H1 (cell line): ENCODE data around the gene CERT1. TPM values are rescaled to one million over a fixed set of nuclear protein-coding genes. Genes with fewer than 3 reads are reported as not detected.

ENCODE experiments used
- CTCF ChIA-PET: fragments of 300-600 bp; sonication (Branson Sonifier 250); formaldehyde crosslinking; loops from one replicate; lab custom pipeline; 2021; ENCODE audit not compliant: partially characterized antibody; lab: Charles Lee
- POLR2A ChIA-PET: fragments of 300-600 bp; sonication (Branson Sonifier 250); formaldehyde crosslinking; loops from one replicate; lab custom pipeline; 2021; ENCODE audit warnings: inconsistent platforms; ENCODE audit not compliant: partially characterized antibody; lab: Charles Lee
- DNase-seq, 2 experiments: peaks; one replicate each; pipeline versions ENCODE4 v3.0.0 to v3.0.0-alpha.2; 2010 to 2022; ENCODE audit warnings: low spot score in 2 of 2, low read depth in 1 of 2, mixed read lengths in 1 of 2
- FAIRE-seq: peaks from 2 replicates; lab custom pipeline; 2011; peaks lifted over from hg19 to GRCh38; lab: Jason Lieb, UNC
- H2AFZ ChIP-seq: 2 replicates; pipeline ENCODE4 v1.8.1; 2012; ENCODE audit warnings: low read length, inconsistent platforms
- H2AK5ac ChIP-seq: 2 replicates; pipeline ENCODE4 v1.6.1; 2013; ENCODE audit warnings: low read depth, low read length
- H2BK120ac ChIP-seq: replicated peaks from 2 replicates; pipeline ENCODE3; 2013; ENCODE audit warnings: low read depth, low read length, inconsistent platforms
- H2BK12ac ChIP-seq: 2 replicates; pipeline ENCODE4 v1.6.1; 2013; ENCODE audit warnings: low read depth, low read length
- H2BK15ac ChIP-seq: 2 replicates; pipeline ENCODE4 v1.6.1; 2013; ENCODE audit warnings: low read length
- H2BK20ac ChIP-seq: 2 replicates; pipeline ENCODE4 v1.6.1; 2013; ENCODE audit warnings: low read length
- H2BK5ac ChIP-seq: 2 replicates; pipeline ENCODE4 v1.6.1; 2013; ENCODE audit warnings: low read depth, low read length
- H3K14ac ChIP-seq: 2 replicates; pipeline ENCODE4 v1.6.1; 2013; ENCODE audit warnings: inconsistent platforms; ENCODE audit not compliant: insufficient read length
- H3K18ac ChIP-seq: 2 replicates; pipeline ENCODE4 v1.6.1; 2013; ENCODE audit warnings: low read length; ENCODE audit errors: extremely low read depth
- H3K23ac ChIP-seq: 2 replicates; pipeline ENCODE4 v1.6.1; 2013; ENCODE audit warnings: inconsistent platforms; ENCODE audit not compliant: insufficient read length
- H3K23me2 ChIP-seq: 2 replicates; pipeline ENCODE4 v1.6.1; 2013; ENCODE audit warnings: low read depth, low read length
- H3K27ac ChIP-seq: 2 replicates; pipeline ENCODE4 v1.6.1; 2011; ENCODE audit warnings: low read depth, low read length, inconsistent platforms
- H3K27me3 ChIP-seq, 4 experiments: replicated peaks in 1 of 4; 1 replicate in 1 of 4; 2 replicates in 3 of 4; pipeline versions ENCODE4 v1.6.1 to v1.8.1; 2011 to 2013; ENCODE audit warnings: low read length in 3 of 4, mild to moderate bottlenecking in 3 of 4, inconsistent platforms in 2 of 4, mixed read lengths in 2 of 4, moderate library complexity in 1 of 4; ENCODE audit not compliant: control insufficient read depth in 3 of 4, insufficient read depth in 3 of 4; ENCODE audit errors: extremely low read depth in 1 of 4
- H3K36me3 ChIP-seq, 4 experiments: 2 replicates each; pipeline versions ENCODE4 v1.6.1 to v1.8.1; 2011 to 2013; ENCODE audit warnings: mild to moderate bottlenecking in 4 of 4, low read length in 3 of 4, moderate library complexity in 2 of 4, control low read depth in 1 of 4, inconsistent platforms in 1 of 4; ENCODE audit not compliant: insufficient read depth in 4 of 4, control insufficient read depth in 2 of 4
- H3K4ac ChIP-seq: replicated peaks from 2 replicates; pipeline ENCODE3; 2013; ENCODE audit warnings: low read length, low read depth, mixed read lengths, inconsistent platforms; ENCODE audit not compliant: insufficient read length
- H3K4me1 ChIP-seq, 4 experiments: replicated peaks in 1 of 4; 1 replicate in 1 of 4; 2 replicates in 3 of 4; pipeline versions ENCODE4 v1.6.1 to v1.8.1; 2011 to 2013; ENCODE audit warnings: low read length in 3 of 4, inconsistent platforms in 2 of 4, mixed read lengths in 1 of 4; ENCODE audit not compliant: insufficient read depth in 4 of 4, control insufficient read depth in 3 of 4
- H3K4me2 ChIP-seq, 2 experiments: 2 replicates each; pipeline versions ENCODE4 v1.6.1 to v1.8.1; 2011 to 2013; ENCODE audit warnings: low read depth in 2 of 2, low read length in 2 of 2, control low read depth in 1 of 2, inconsistent platforms in 1 of 2, mild to moderate bottlenecking in 1 of 2; ENCODE audit not compliant: insufficient read depth in 1 of 2
- H3K4me3 ChIP-seq, 4 experiments: fragments of 200-600, 300-600 bp in 1 of 4; sonication (generic), shearing (Covaris generic), sonication (Bioruptor Twin) in 1 of 4; 2 replicates each; pipeline versions ENCODE4 v1.5.1 to v1.8.1; 2011 to 2016; ENCODE audit warnings: low read length in 4 of 4, low read depth in 3 of 4, control low read depth in 2 of 4, inconsistent platforms in 2 of 4, mild to moderate bottlenecking in 2 of 4, mixed read lengths in 1 of 4, moderate library complexity in 1 of 4; ENCODE audit not compliant: insufficient read depth in 2 of 4; ENCODE audit errors: extremely low read depth in 1 of 4
- H3K56ac ChIP-seq: replicated peaks from 2 replicates; pipeline ENCODE3; 2013; ENCODE audit warnings: low read depth, mild to moderate bottlenecking, mixed read lengths, low read length, inconsistent platforms; ENCODE audit not compliant: insufficient read length
- H3K79me1 ChIP-seq: 2 replicates; pipeline ENCODE4 v1.6.1; 2013; ENCODE audit warnings: low read depth, low read length, control low read depth
- H3K79me2 ChIP-seq, 2 experiments: 2 replicates each; pipeline versions ENCODE4 v1.6.1 to v1.8.1; 2012 to 2013; ENCODE audit warnings: low read length in 2 of 2, mild to moderate bottlenecking in 2 of 2, inconsistent platforms in 1 of 2; ENCODE audit not compliant: insufficient read depth in 2 of 2, control insufficient read depth in 1 of 2
- H3K9ac ChIP-seq, 4 experiments: replicated peaks in 1 of 4; 1 replicate in 1 of 4; 2 replicates in 3 of 4; pipeline versions ENCODE4 v1.6.1 to v1.8.1; 2011 to 2013; ENCODE audit warnings: low read depth in 3 of 4, low read length in 3 of 4, control low read depth in 2 of 4, mild to moderate bottlenecking in 2 of 4, moderate library complexity in 2 of 4, inconsistent platforms in 1 of 4; ENCODE audit errors: extremely low read depth in 1 of 4
- H3K9me3 ChIP-seq, 2 experiments: 2 replicates each; pipeline versions ENCODE4 v1.6.1 to v1.8.1; 2012 to 2013; ENCODE audit warnings: mild to moderate bottlenecking in 2 of 2, moderate library complexity in 2 of 2, control low read depth in 1 of 2, inconsistent platforms in 1 of 2, low read depth in 1 of 2, low read length in 1 of 2, mixed read lengths in 1 of 2; ENCODE audit not compliant: insufficient read depth in 2 of 2
- H4K20me1 ChIP-seq, 2 experiments: replicated peaks in 1 of 2; 2 replicates each; pipeline versions ENCODE3 to v1.8.1; 2011 to 2013; ENCODE audit warnings: inconsistent platforms in 2 of 2, low read length in 2 of 2, mild to moderate bottlenecking in 1 of 2; ENCODE audit not compliant: insufficient read depth in 2 of 2, control insufficient read depth in 1 of 2
- H4K5ac ChIP-seq: 2 replicates; pipeline ENCODE4 v1.6.1; 2013; ENCODE audit warnings: low read length, low read depth, mixed read lengths, inconsistent platforms; ENCODE audit not compliant: insufficient read length
- H4K8ac ChIP-seq: 2 replicates; pipeline ENCODE4 v1.8.0; 2013; ENCODE audit warnings: mild to moderate bottlenecking, moderate library complexity, low read length, inconsistent platforms; ENCODE audit not compliant: insufficient read depth; ENCODE audit errors: extremely low read depth
- H4K91ac ChIP-seq: replicated peaks from 2 replicates; pipeline ENCODE3; 2013; ENCODE audit warnings: low read length, mixed read lengths, inconsistent platforms; ENCODE audit not compliant: insufficient read length
- ATF2 ChIP-seq: IDR thresholded peaks from 2 replicates; pipeline ENCODE4 v1.6.1; 2012; ENCODE audit warnings: low read length, inconsistent platforms
- E2F6 ChIP-seq: IDR thresholded peaks from 2 replicates; pipeline ENCODE4 v1.6.1; 2012; ENCODE audit warnings: inconsistent platforms
- EZH2 ChIP-seq: fragments of 200-600 bp; sonication (generic); IDR thresholded peaks from 2 replicates; pipeline ENCODE4 v1.7.1; 2012; ENCODE audit warnings: low read depth, mild to moderate bottlenecking, moderate library complexity, low read length, inconsistent platforms; ENCODE audit not compliant: severe bottlenecking
- GTF2F1 ChIP-seq: IDR thresholded peaks from 2 replicates; pipeline ENCODE4 v1.6.1; 2012; ENCODE audit warnings: low read depth, low read length, improper control_type of control experiment, borderline replicate concordance
- KDM1A ChIP-seq: fragments of 200-600, 300-600 bp; sonication (generic); IDR thresholded peaks from 2 replicates; pipeline ENCODE4 v1.7.1; 2016; ENCODE audit warnings: mild to moderate bottlenecking, low read length, borderline replicate concordance
- NRF1 ChIP-seq: IDR thresholded peaks from 2 replicates; pipeline ENCODE4 v1.6.1; 2011; ENCODE audit warnings: mild to moderate bottlenecking, low read depth, low read length, improper control_type of control experiment
- RBBP5 ChIP-seq: IDR thresholded peaks from 2 replicates; pipeline ENCODE4 v1.7.1; 2012; ENCODE audit warnings: low read depth, mild to moderate bottlenecking, inconsistent platforms, low read length, moderate library complexity, borderline replicate concordance
- WGBS, 2 experiments: shearing (Covaris generic) in 1 of 2; methylation state at CpG; one replicate each; pipeline versions ENCODE4 v1.1.6 to v1.1.7; 2013 to 2015; ENCODE audit warnings: low lambda C conversion rate in 2 of 2, mixed read lengths in 2 of 2, inconsistent platforms in 1 of 2, low coverage in 1 of 2, missing lambda C conversion rate in 1 of 2; ENCODE audit not compliant: insufficient replicate concordance in 2 of 2, insufficient coverage in 1 of 2, insufficient read length in 1 of 2; ENCODE audit errors: extremely low coverage in 1 of 2, missing lambda C conversion rate in 1 of 2; 5-methylcytosine and 5-hydroxymethylcytosine counted together
- polyA plus RNA-seq, 7 experiments: library from polyadenylated mRNA; depleted of rRNA in 3 of 7; stranded (reverse) in 5 of 7; unstranded in 2 of 7; fragments of >200 nt in 5 of 7; fragments of 200-250 nt in 2 of 7; gene quantifications; 1 replicate in 5 of 7; 2 replicates in 1 of 7; 4 replicates in 1 of 7; pipeline versions ENCODE4 v1.2.1 to v1.2.3, GENCODE V29; 2011 to 2013; ENCODE audit warnings: missing spikeins in 2 of 7, mixed read lengths in 2 of 7
- total RNA-seq: library from RNA; stranded (reverse); fragmentation: NEBNext Ultra II Directional; extraction: Animal tissue kit (Norgen Biotek cat#: 25700); gene quantifications from 2 replicates; pipeline ENCODE4 v1.2.1, GENCODE V29; 2021

The CERT1 gene
- total and polyA plus RNA-seq, 2 of the 8 experiments (the other 6 are each of a cell fraction or from before 2014, with no cell fraction given), result 7.8 to 55.3 TPM

- Histone ChIP-seq H3K23me2 (no peaks in the 10 kb centered on the region), H2BK20ac (no peak overlapping the region), H2BK5ac (no peak overlapping the region), H4K20me1 (no peaks in the 10 kb centered on the region), H3K9me3 (no peaks in the 10 kb centered on the region; a peak in 1 of 4 replicates), H3K14ac (no peak overlapping the region), H2AK5ac (no peak overlapping the region), H3K27me3 (no peaks in the 10 kb centered on the region), H4K8ac (no peak overlapping the region), H4K5ac (no peak overlapping the region), H2AFZ (no peak overlapping the region), H3K36me3 (no peaks in the 10 kb centered on the region), H3K79me2 (no peaks in the 10 kb centered on the region), H4K91ac (no peak overlapping the region), H3K23ac (no peak overlapping the region), H3K56ac (no peak overlapping the region), H3K27ac (no peak overlapping the region), H2BK15ac (no peak overlapping the region), H3K4me1 (no peaks in the 10 kb centered on the region), H3K4ac (no peak overlapping the region), H2BK12ac (no peak overlapping the region), H2BK120ac (no peak overlapping the region), H3K9ac (no peak overlapping the region), H3K4me3 (no peak overlapping the region), H3K18ac (no peak overlapping the region), H3K79me1 (no peaks in the 10 kb centered on the region), H3K4me2 (no peak overlapping the region)
- no peak for FAIRE-seq
- POLR2A ChIA-PET, result interaction anchor here (0.7 kb wide), 1 partner anchor 561 kb away, joined by 4 read pairs; no protein-coding TSS in a partner anchor
- DNase-seq, result no peak
- TF ChIP-seq KDM1A (no peak), GTF2F1 (no peak), EZH2 (no peak), RBBP5 (no peak), ATF2 (no peak), NRF1 (no peak), E2F6 (no peak)
- CTCF ChIA-PET, result interaction anchor here (0.8 to 2.0 kb wide), 5 partner anchors 9 to 411 kb away, joined by 3 to 13 read pairs (median 5); no protein-coding TSS in a partner anchor
- WGBS, 2 experiments, result 85% methylated on average over 7 of the region's 7 CpGs; no CpG with 5 or more reads in 1 of the 2 experiments
Measured at GRCh38 chr5:75330404-75330803, 181.0 kb downstream of the CERT1 start.
